Measurements from ENCODE around the gene APLNR. TPM values are rescaled to one million over a fixed set of nuclear protein-coding genes. Genes with fewer than 3 reads are reported as not detected.

Gene APLNR
- total and polyA plus RNA-seq, 2 donors (not counting 1 experiment from before 2014, with no cell fraction given): not detected

DNA sequence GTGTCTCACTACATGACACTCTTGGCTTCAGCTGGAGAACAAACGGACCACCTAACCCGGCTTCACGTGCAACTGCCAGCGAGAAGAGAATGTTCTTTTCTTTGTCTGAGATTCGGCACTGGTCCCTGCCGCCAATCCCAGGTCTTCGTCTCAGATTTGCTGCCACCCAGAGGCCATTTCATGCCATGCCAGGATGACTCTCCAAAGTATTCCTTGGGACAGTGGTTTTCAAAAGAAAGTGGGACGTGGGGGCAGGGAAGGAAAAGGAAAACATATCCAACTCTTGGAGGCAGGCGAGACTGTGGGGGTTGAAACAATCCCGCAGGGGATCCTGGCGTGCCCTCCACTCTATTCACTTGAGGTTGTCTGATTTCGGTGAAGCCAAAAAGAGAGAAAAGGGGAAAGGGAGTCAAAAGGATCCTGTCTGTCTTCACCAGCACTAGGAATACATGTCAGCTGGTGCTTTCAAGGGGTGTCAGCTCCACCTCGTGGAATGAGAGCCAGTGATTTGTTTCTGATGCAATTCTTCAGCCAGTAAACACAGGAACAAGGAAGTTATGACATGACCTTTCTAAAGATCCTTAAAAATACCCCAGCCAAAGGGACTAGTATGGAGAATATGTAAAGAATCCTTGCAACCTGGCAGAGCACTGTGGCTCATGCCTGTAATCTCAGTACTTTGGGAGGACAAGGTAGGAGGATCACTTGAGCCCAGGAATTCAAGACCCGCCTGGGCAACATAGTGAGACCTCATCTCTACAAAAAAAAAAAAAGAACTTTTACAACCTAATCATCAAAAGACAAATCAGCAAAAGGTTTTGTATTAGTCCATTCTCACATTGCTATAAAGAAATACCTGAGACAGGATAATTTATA is 41.0 kb upstream of the APLNR start:
- ATAC-seq (ENCODE audit: low read depth) (no peak), DNase-seq (peak; percentile 17)
- H3K27ac ChIP-seq (ENCODE audit: low read length in 2 of 2): no peak overlapping the region
- peak overlapping the region; percentile 53 for H2AFZ ChIP-seq (ENCODE audit: insufficient read depth, low read depth, low read length, poor library complexity, severe bottlenecking)
- no peaks in the 10 kb centered on the region for H3K36me3 ChIP-seq (replicated peaks in 1 of 2; ENCODE audit: control extremely low read depth in 1 of 2, control insufficient read depth in 1 of 2, extremely low read depth in 1 of 2, insufficient read depth in 2 of 2, low read length in 1 of 2)
- TF ChIP-seq EZH2 (IDR thresholded peaks at IDR 0.05; ENCODE audit: borderline replicate concordance, insufficient read depth, low read depth, low read length, poor library complexity, severe bottlenecking): no peak
- TF ChIP-seq, protein P1, sequence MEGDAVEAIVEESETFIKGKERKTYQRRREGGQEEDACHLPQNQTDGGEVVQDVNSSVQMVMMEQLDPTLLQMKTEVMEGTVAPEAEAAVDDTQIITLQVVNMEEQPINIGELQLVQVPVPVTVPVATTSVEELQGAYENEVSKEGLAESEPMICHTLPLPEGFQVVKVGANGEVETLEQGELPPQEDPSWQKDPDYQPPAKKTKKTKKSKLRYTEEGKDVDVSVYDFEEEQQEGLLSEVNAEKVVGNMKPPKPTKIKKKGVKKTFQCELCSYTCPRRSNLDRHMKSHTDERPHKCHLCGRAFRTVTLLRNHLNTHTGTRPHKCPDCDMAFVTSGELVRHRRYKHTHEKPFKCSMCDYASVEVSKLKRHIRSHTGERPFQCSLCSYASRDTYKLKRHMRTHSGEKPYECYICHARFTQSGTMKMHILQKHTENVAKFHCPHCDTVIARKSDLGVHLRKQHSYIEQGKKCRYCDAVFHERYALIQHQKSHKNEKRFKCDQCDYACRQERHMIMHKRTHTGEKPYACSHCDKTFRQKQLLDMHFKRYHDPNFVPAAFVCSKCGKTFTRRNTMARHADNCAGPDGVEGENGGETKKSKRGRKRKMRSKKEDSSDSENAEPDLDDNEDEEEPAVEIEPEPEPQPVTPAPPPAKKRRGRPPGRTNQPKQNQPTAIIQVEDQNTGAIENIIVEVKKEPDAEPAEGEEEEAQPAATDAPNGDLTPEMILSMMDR (IDR thresholded peaks at IDR 0.05): peak; percentile 62
- peaks cover 0 to 13% (median 5%) of the 10 kb centered on the region in 4 experiments for H3K27me3 ChIP-seq (replicated peaks in 1 of 4; ENCODE audit: control extremely low read depth in 1 of 4, control insufficient read depth in 3 of 4, insufficient read depth in 4 of 4, low read length in 3 of 4)
- no peaks in the 10 kb centered on the region for H3K79me2 ChIP-seq (ENCODE audit: control insufficient read depth, insufficient read depth, low read length)
- no peaks in the 10 kb centered on the region for H3K9me3 Mint-ChIP-seq (ENCODE audit: insufficient read depth)
- no peak overlapping the region for H3K9ac ChIP-seq (ENCODE audit: low read length)
- H3K4me1 ChIP-seq (ENCODE audit: control insufficient read depth in 2 of 2, insufficient read depth in 2 of 2, low read length in 2 of 2): no peaks in the 10 kb centered on the region
- H3K4me3 Mint-ChIP-seq: no peak overlapping the region
- intact Hi-C loops (cut with micrococcal nuclease): no loop called here
- H3K9me3 ChIP-seq (ENCODE audit: control extremely low read depth in 1 of 3, control insufficient read depth in 2 of 3, insufficient read depth in 1 of 3, low read length in 2 of 3): no peaks in the 10 kb centered on the region
- H3K4me3 ChIP-seq (ENCODE audit: control extremely low read depth in 1 of 5, extremely low read depth in 1 of 5, insufficient read depth in 1 of 5, low read depth in 2 of 5, low read length in 4 of 5): no peak overlapping the region
- ChIA-PET POLR2A (no interaction called here), CTCF (interaction anchor here (0.7 kb wide), 1 partner anchor 26 kb away, joined by 4 read pairs; no protein-coding TSS in a partner anchor)
- peaks cover 2% of the 10 kb centered on the region for H3K4me1 Mint-ChIP-seq
- no peaks in the 10 kb centered on the region for H4K20me1 ChIP-seq (ENCODE audit: control insufficient read depth, insufficient read depth, low read length, poor library complexity, severe bottlenecking)
- H3K27me3 Mint-ChIP-seq: peaks cover 41% of the 10 kb centered on the region
- H3K27ac Mint-ChIP-seq: no peak overlapping the region
- WGBS (ENCODE audit: insufficient coverage): 5% methylated on average over 13 of the region's 14 CpGs
- no peak overlapping the region for H3K4me2 ChIP-seq (replicated peaks; ENCODE audit: low read depth, low read length, poor library complexity, severe bottlenecking)
